CD4-positive, alpha-beta T cell treated with Interleukin-15 for 4 hours (primary cell): ENCODE data around the gene DHRS3.

ENCODE experiments used
- DNase-seq: peaks from one replicate; pipeline ENCODE4 v3.0.0-alpha.2; 2020; ENCODE audit warnings: low spot score

Gene DHRS3

GRCh38 chr1:12552951-12553921 lies 64.8 kb downstream of the DHRS3 start:
- DNase-seq: no peak

- DNase-seq: no peak
Measured at GRCh38 chr1:12552111-12552888, 65.7 kb downstream of the DHRS3 start.

GRCh38 chr1:12551584-12551983 lies 66.4 kb downstream of the DHRS3 start:
- no peak for DNase-seq

- DNase-seq: peak; percentile 5
Measured at GRCh38 chr1:12549460-12550349, 68.3 kb downstream of the DHRS3 start.

- DNase-seq: no peak
Measured at GRCh38 chr1:12548973-12549459, 69.0 kb downstream of the DHRS3 start.

- DNase-seq: no peak
Measured at GRCh38 chr1:12548279-12548972, 69.6 kb downstream of the DHRS3 start.

GRCh38 chr1:12547586-12548225 lies 70.3 kb downstream of the DHRS3 start:
- no peak for DNase-seq

- DNase-seq: no peak
Measured at GRCh38 chr1:12546771-12547585, 71.0 kb downstream of the DHRS3 start.

GRCh38 chr1:12544992-12545391 lies 73.0 kb downstream of the DHRS3 start:
- DNase-seq: no peak

- DNase-seq: no peak
Measured at GRCh38 chr1:12544357-12544756, 73.7 kb downstream of the DHRS3 start.

- no peak for DNase-seq
Measured at GRCh38 chr1:12543740-12544154, 74.3 kb downstream of the DHRS3 start.

GRCh38 chr1:12542616-12543592 lies 75.1 kb downstream of the DHRS3 start:
- no peak for DNase-seq

GRCh38 chr1:12542138-12542465 lies 75.9 kb downstream of the DHRS3 start:
- DNase-seq: no peak

- DNase-seq: no peak
Measured at GRCh38 chr1:12541274-12542137, 76.5 kb downstream of the DHRS3 start.

- DNase-seq: no peak
Measured at GRCh38 chr1:12540580-12541273, 77.3 kb downstream of the DHRS3 start.

- no peak for DNase-seq
Measured at GRCh38 chr1:12539705-12540579, 78.1 kb downstream of the DHRS3 start.
